GM23248 (cell line): ENCODE results near the gene AQP2. TPM values are rescaled to one million over a fixed set of nuclear protein-coding genes. Genes with fewer than 3 reads are reported as not detected.

Experiments used
- DNase-seq: peaks from one replicate; pipeline ENCODE4 v3.0.0-alpha.2; 2015
- H2AFZ ChIP-seq: fragments of 200-600 bp; sonication (generic); 2 replicates; pipeline ENCODE4 v1.6.1; 2016; ENCODE audit warnings: antibody characterized with exemption
- H3F3A ChIP-seq: fragments of 200-600 bp; sonication (generic); 2 replicates; pipeline ENCODE4 v1.6.1; 2016; ENCODE audit warnings: mild to moderate bottlenecking, antibody characterized with exemption, mixed run types; ENCODE audit not compliant: insufficient read depth
- H3K27ac ChIP-seq: fragments of 200-600 bp; sonication (generic); 2 replicates; pipeline ENCODE4 v1.5.1; 2016; ENCODE audit warnings: mild to moderate bottlenecking
- H3K27me3 ChIP-seq: fragments of 200-600 bp; sonication (generic); replicated peaks from 2 replicates; pipeline ENCODE4 v1.6.1; 2016; ENCODE audit warnings: mild to moderate bottlenecking; ENCODE audit not compliant: insufficient read depth
- H3K36me3 ChIP-seq: fragments of 200-600 bp; sonication (generic); 2 replicates; pipeline ENCODE4 v1.6.1; 2016; ENCODE audit warnings: low read depth, mild to moderate bottlenecking
- H3K4me1 ChIP-seq: fragments of 200-600 bp; sonication (generic); 2 replicates; pipeline ENCODE4 v1.6.1; 2016; ENCODE audit warnings: mild to moderate bottlenecking; ENCODE audit not compliant: insufficient read depth
- H3K4me2 ChIP-seq: fragments of 200-600 bp; sonication (generic); one replicate; pipeline ENCODE4 v1.6.1; 2016; ENCODE audit warnings: mild to moderate bottlenecking; ENCODE audit not compliant: unreplicated experiment
- H3K4me3 ChIP-seq: fragments of 200-600 bp; sonication (generic); 2 replicates; pipeline ENCODE4 v1.5.1; 2016; ENCODE audit warnings: mild to moderate bottlenecking
- H3K79me2 ChIP-seq: fragments of 200-600 bp; sonication (generic); 2 replicates; pipeline ENCODE4 v1.6.1; 2016; ENCODE audit warnings: mild to moderate bottlenecking; ENCODE audit not compliant: insufficient read depth
- H3K9ac ChIP-seq: fragments of 200-600 bp; sonication (generic); 2 replicates; pipeline ENCODE4 v1.6.1; 2016; ENCODE audit warnings: mild to moderate bottlenecking
- H3K9me2 ChIP-seq: fragments of 200-600 bp; sonication (generic); 2 replicates; pipeline ENCODE4 v1.6.1; 2016; ENCODE audit warnings: mixed run types, mild to moderate bottlenecking, moderate library complexity; ENCODE audit not compliant: insufficient read depth
- H3K9me3 ChIP-seq: fragments of 200-600 bp; sonication (generic); one replicate; pipeline ENCODE4 v1.6.1; 2017; ENCODE audit warnings: low read depth
- H4K20me1 ChIP-seq: fragments of 200-600 bp; sonication (generic); 2 replicates; pipeline ENCODE4 v1.6.0; 2016; ENCODE audit not compliant: insufficient read depth
- EZH2 ChIP-seq: fragments of 200-600 bp; sonication (generic); IDR thresholded peaks from 2 replicates; pipeline ENCODE4 v1.6.1; 2018; ENCODE audit warnings: antibody characterized with exemption, mild to moderate bottlenecking; ENCODE audit not compliant: insufficient read depth, poor library complexity, severe bottlenecking
- EZH2phosphoT487 ChIP-seq: fragments of 200-600 bp; sonication (generic); IDR thresholded peaks from 2 replicates; pipeline ENCODE4 v1.6.1; 2018; ENCODE audit warnings: antibody characterized with exemption, moderate library complexity, mild to moderate bottlenecking, low read depth; ENCODE audit not compliant: insufficient read depth
- WGBS, 2 experiments: methylation state at CpG; one replicate each; pipeline ENCODE4 v1.1.6; 2015 to 2017; ENCODE audit warnings: low lambda C conversion rate in 2 of 2, low coverage in 1 of 2; ENCODE audit errors: missing lambda C conversion rate in 2 of 2; 5-methylcytosine and 5-hydroxymethylcytosine counted together
- in situ Hi-C: fragments of 300-500 bp; cut with MboI; formaldehyde crosslinking; loops from 2 replicates; pipeline ENCODE4 v1.15.0; 2020
- polyA plus RNA-seq: library from polyadenylated mRNA; unstranded; fragments of >200 nt; fragmentation: Nextera tagmentation; extraction: Ambion mirVana; gene quantifications from 2 replicates; pipeline ENCODE4 v1.2.1, GENCODE V29; 2016
- total RNA-seq: library from RNA; depleted of rRNA; stranded (reverse); fragments of >200 nt; shearing (Covaris generic); gene quantifications from 2 replicates; pipeline ENCODE4 v1.2.3, GENCODE V29; 2014

The AQP2 gene
- total and polyA plus RNA-seq, 2 experiments from 2014 or later = not detected

GRCh38 chr12:49922349-49923034 lies 28.0 kb upstream of the AQP2 start:
- Histone ChIP-seq H3K4me3 (no peak overlapping the region), H3K9me2 (no peaks in the 10 kb centered on the region), H3K27ac (no peak overlapping the region), H4K20me1 (no peaks in the 10 kb centered on the region), H3K27me3 (no peaks in the 10 kb centered on the region), H3K9me3 (no peaks in the 10 kb centered on the region), H3K4me2 (no peak overlapping the region), H3K4me1 (peaks cover 14% of the 10 kb centered on the region), H3K9ac (no peak overlapping the region), H3K36me3 (no peaks in the 10 kb centered on the region), H3F3A (0 out of 2 replicates have a peak, but pooled peaks cover 6% of the 10 kb centered on the region), H3K79me2 (no peaks in the 10 kb centered on the region), H2AFZ (no peak overlapping the region)
- in situ Hi-C loops = no loop called here
- TF ChIP-seq EZH2 (no peak), EZH2phosphoT487 (no peak)
- DNase-seq = no peak
- WGBS, 2 experiments = 56 to 66% methylated on average over 12 of the region's 12 CpGs

GRCh38 chr12:49923035-49923644 lies 27.4 kb upstream of the AQP2 start:
- WGBS, 2 experiments = 86 to 87% methylated on average over 6 to 7 of the region's 7 CpGs
- Histone ChIP-seq H3F3A (0 out of 2 replicates have a peak, but pooled peaks cover 6% of the 10 kb centered on the region), H2AFZ (no peak overlapping the region), H3K27ac (no peak overlapping the region), H3K4me2 (no peak overlapping the region), H3K36me3 (no peaks in the 10 kb centered on the region), H3K27me3 (no peaks in the 10 kb centered on the region), H3K4me3 (no peak overlapping the region), H3K9ac (no peak overlapping the region), H4K20me1 (no peaks in the 10 kb centered on the region), H3K79me2 (no peaks in the 10 kb centered on the region), H3K9me2 (no peaks in the 10 kb centered on the region), H3K4me1 (peaks cover 14% of the 10 kb centered on the region), H3K9me3 (no peaks in the 10 kb centered on the region)
- TF ChIP-seq EZH2phosphoT487 = no peak
- TF ChIP-seq EZH2 = no peak
- no peak for DNase-seq
- in situ Hi-C loops = no loop called here

GRCh38 chr12:49923880-49924556 lies 26.5 kb upstream of the AQP2 start:
- Histone ChIP-seq H2AFZ (no peak overlapping the region), H3F3A (0 out of 2 replicates have a peak, but pooled peaks cover 6% of the 10 kb centered on the region), H3K9me2 (no peaks in the 10 kb centered on the region), H3K4me3 (no peak overlapping the region), H3K9ac (no peak overlapping the region), H3K4me1 (peaks cover 14% of the 10 kb centered on the region), H3K27me3 (no peaks in the 10 kb centered on the region), H3K36me3 (no peaks in the 10 kb centered on the region), H3K9me3 (no peaks in the 10 kb centered on the region), H3K79me2 (no peaks in the 10 kb centered on the region), H3K27ac (no peak overlapping the region), H4K20me1 (no peaks in the 10 kb centered on the region), H3K4me2 (no peak overlapping the region)
- no peak for TF ChIP-seq EZH2phosphoT487
- in situ Hi-C loops = no loop called here
- 46 to 49% methylated on average over 15 of the region's 15 CpGs for WGBS, 2 experiments
- peak; percentile 23 for DNase-seq

- H3K36me3 ChIP-seq = no peaks in the 10 kb centered on the region
- no peak overlapping the region for H2AFZ ChIP-seq
- no peaks in the 10 kb centered on the region for H3K9me2 ChIP-seq
- H3K27me3 ChIP-seq = no peaks in the 10 kb centered on the region
- in situ Hi-C loops = no loop called here
- no peaks in the 10 kb centered on the region for H4K20me1 ChIP-seq
- H3F3A ChIP-seq = 0 out of 2 replicates have a peak, but pooled peaks cover 5% of the 10 kb centered on the region
- no peak overlapping the region for H3K9ac ChIP-seq
- H3K4me1 ChIP-seq = peaks cover 13% of the 10 kb centered on the region
- H3K4me2 ChIP-seq = no peak overlapping the region
- no peak overlapping the region for H3K27ac ChIP-seq
- DNase-seq = peak; percentile 31
- 53 to 58% methylated on average over 7 of the region's 7 CpGs for WGBS, 2 experiments
- no peaks in the 10 kb centered on the region for H3K9me3 ChIP-seq
- H3K4me3 ChIP-seq = no peak overlapping the region
- TF ChIP-seq EZH2 = no peak
- TF ChIP-seq EZH2phosphoT487 = no peak
- no peaks in the 10 kb centered on the region for H3K79me2 ChIP-seq
These were observed 25.8 kb upstream of the AQP2 start for GRCh38 chr12:49924628-49925246.
